Neural progenitor cell (in vitro differentiated cells): ENCODE measurements around the gene CD244. TPM values are rescaled to one million over a fixed set of nuclear protein-coding genes. Genes with fewer than 3 reads are reported as not detected.
A peak's percentile ranks its signal among the peaks of the same experiment; 100 is the strongest.

Source experiments
- DNase-seq: peaks from one replicate; pipeline ENCODE4 v3.0.0-alpha.2; 2016; ENCODE audit warnings: low spot score
- H2AFZ ChIP-seq: fragments of 200-600 bp; sonication (generic); replicated peaks from 2 replicates; pipeline ENCODE4 v1.6.1; 2016; ENCODE audit warnings: antibody characterized with exemption
- H3F3A ChIP-seq: fragments of 200-600 bp; sonication (generic); 2 replicates; pipeline ENCODE4 v1.6.1; 2016; ENCODE audit warnings: antibody characterized with exemption, low read depth
- H3K27ac ChIP-seq: fragments of 200-600 bp; sonication (generic); 2 replicates; pipeline ENCODE4 v1.5.1; 2016; ENCODE audit warnings: mild to moderate bottlenecking
- H3K27me3 ChIP-seq: fragments of 200-600 bp; sonication (generic); 2 replicates; pipeline ENCODE4 v1.6.1; 2016; ENCODE audit warnings: mild to moderate bottlenecking, moderate library complexity
- H3K36me3 ChIP-seq: fragments of 200-600 bp; sonication (generic); 2 replicates; pipeline ENCODE4 v1.5.1; 2016
- H3K4me1 ChIP-seq: fragments of 200-600 bp; sonication (generic); 2 replicates; pipeline ENCODE4 v1.6.1; 2016; ENCODE audit warnings: mixed run types
- H3K4me2 ChIP-seq: fragments of 200-600 bp; sonication (generic); 2 replicates; pipeline ENCODE4 v1.6.1; 2016
- H3K4me3 ChIP-seq: fragments of 200-600 bp; sonication (generic); 2 replicates; pipeline ENCODE4 v1.5.1; 2016
- H3K79me2 ChIP-seq: fragments of 200-600 bp; sonication (generic); 2 replicates; pipeline ENCODE4 v1.6.1; 2016; ENCODE audit warnings: low read depth
- H3K9ac ChIP-seq: fragments of 200-600 bp; sonication (generic); 2 replicates; pipeline ENCODE4 v1.6.1; 2016
- H3K9me3 ChIP-seq: fragments of 200-600 bp; sonication (generic); 2 replicates; pipeline ENCODE4 v1.5.1; 2016; ENCODE audit warnings: low read depth
- H4K20me1 ChIP-seq: fragments of 200-600 bp; sonication (generic); 2 replicates; pipeline ENCODE4 v1.6.1; 2016; ENCODE audit warnings: low read depth
- H3K27ac Mint-ChIP-seq: 3 replicates; pipeline ENCODE4 v1.8.0; 2021; ENCODE audit warnings: mixed read lengths
- H3K27me3 Mint-ChIP-seq: 2 replicates; pipeline ENCODE4 v1.8.0; 2022; ENCODE audit warnings: low read depth, mild to moderate bottlenecking, inconsistent platforms, moderate library complexity, mixed read lengths; ENCODE audit not compliant: insufficient read depth
- H3K36me3 Mint-ChIP-seq: 3 replicates; pipeline ENCODE4 v1.8.0; 2021; ENCODE audit warnings: mixed read lengths
- H3K4me1 Mint-ChIP-seq: 3 replicates; pipeline ENCODE4 v1.8.0; 2021; ENCODE audit warnings: mixed read lengths
- H3K4me3 Mint-ChIP-seq: 3 replicates; pipeline ENCODE4 v1.8.0; 2021; ENCODE audit warnings: mild to moderate bottlenecking, moderate library complexity, mixed read lengths
- H3K9me3 Mint-ChIP-seq: 3 replicates; pipeline ENCODE4 v1.8.0; 2020; ENCODE audit warnings: mixed read lengths
- CTCF ChIP-seq: fragments of 200-600 bp; sonication (generic); IDR thresholded peaks from 2 replicates; pipeline ENCODE4 v1.5.1; 2017; ENCODE audit warnings: antibody characterized with exemption, mild to moderate bottlenecking
- EZH2 ChIP-seq: fragments of 200-600 bp; sonication (generic); IDR thresholded peaks from 2 replicates; pipeline ENCODE4 v1.6.1; 2017; ENCODE audit warnings: antibody characterized with exemption, mild to moderate bottlenecking, moderate library complexity
- EZH2phosphoT487 ChIP-seq: fragments of 200-600 bp; sonication (generic); IDR thresholded peaks from 2 replicates; pipeline ENCODE4 v1.6.1; 2017; ENCODE audit warnings: antibody characterized with exemption
- total RNA-seq: library from RNA; depleted of rRNA; stranded (reverse); fragments of >200 nt; gene quantifications from 2 replicates; pipeline ENCODE4 v1.2.3, GENCODE V29; 2015; ENCODE audit warnings: low replicate concordance

CD244 gene
- total RNA-seq, 1 donor from 2014 or later: not detected

- no peaks in the 10 kb centered on the region for H3F3A ChIP-seq
- H3K4me2 ChIP-seq: no peak overlapping the region
- H3K4me1 ChIP-seq: no peaks in the 10 kb centered on the region
- no peaks in the 10 kb centered on the region for H3K36me3 ChIP-seq
- no peaks in the 10 kb centered on the region for H3K36me3 Mint-ChIP-seq
- no peak for DNase-seq
- no peak overlapping the region for H3K27ac ChIP-seq
- peaks cover 2% of the 10 kb centered on the region for H3K9me3 Mint-ChIP-seq
- H3K4me3 ChIP-seq: no peak overlapping the region
- H3K9ac ChIP-seq: no peak overlapping the region
- no peaks in the 10 kb centered on the region for H3K79me2 ChIP-seq
- peaks cover 6% of the 10 kb centered on the region for H3K27me3 Mint-ChIP-seq
- no peaks in the 10 kb centered on the region for H4K20me1 ChIP-seq
- H3K9me3 ChIP-seq: no peaks in the 10 kb centered on the region
- H3K4me1 Mint-ChIP-seq: no peaks in the 10 kb centered on the region
- H3K4me3 Mint-ChIP-seq: no peak overlapping the region
- no peak overlapping the region for H3K27ac Mint-ChIP-seq
- no peak overlapping the region for H2AFZ ChIP-seq
- TF ChIP-seq EZH2: no peak
- no peak for TF ChIP-seq CTCF
- no peak for TF ChIP-seq EZH2phosphoT487
- H3K27me3 ChIP-seq: no peaks in the 10 kb centered on the region
Measured at GRCh38 chr1:160880216-160880615, 17.5 kb upstream of the CD244 start.

- no peaks in the 10 kb centered on the region for H3K4me1 Mint-ChIP-seq
- Histone ChIP-seq H2AFZ (no peak overlapping the region), H3K27me3 (no peaks in the 10 kb centered on the region), H3K9ac (no peak overlapping the region), H3K4me3 (no peak overlapping the region), H3K27ac (no peak overlapping the region), H3K4me1 (no peaks in the 10 kb centered on the region), H3K9me3 (no peaks in the 10 kb centered on the region), H3F3A (no peaks in the 10 kb centered on the region), H3K36me3 (no peaks in the 10 kb centered on the region), H4K20me1 (no peaks in the 10 kb centered on the region), H3K4me2 (no peak overlapping the region), H3K79me2 (no peaks in the 10 kb centered on the region)
- TF ChIP-seq CTCF (no peak), EZH2 (no peak), EZH2phosphoT487 (no peak)
- peaks cover 3% of the 10 kb centered on the region for H3K27me3 Mint-ChIP-seq
- no peaks in the 10 kb centered on the region for H3K36me3 Mint-ChIP-seq
- no peak for DNase-seq
- no peak overlapping the region for H3K27ac Mint-ChIP-seq
- H3K9me3 Mint-ChIP-seq: peaks cover 2% of the 10 kb centered on the region
- no peak overlapping the region for H3K4me3 Mint-ChIP-seq
Measured at GRCh38 chr1:160879056-160879455, 16.4 kb upstream of the CD244 start.

GRCh38 chr1:160877221-160877620, 14.5 kb upstream of the CD244 start:
- no peak for DNase-seq
- Histone ChIP-seq H3K9ac (no peak overlapping the region), H3K4me3 (no peak overlapping the region), H3K27me3 (no peaks in the 10 kb centered on the region), H3K36me3 (no peaks in the 10 kb centered on the region), H2AFZ (no peak overlapping the region), H4K20me1 (no peaks in the 10 kb centered on the region), H3K4me1 (no peaks in the 10 kb centered on the region), H3K4me2 (no peak overlapping the region), H3K79me2 (no peaks in the 10 kb centered on the region), H3F3A (no peaks in the 10 kb centered on the region), H3K9me3 (no peaks in the 10 kb centered on the region), H3K27ac (no peak overlapping the region)
- TF ChIP-seq EZH2phosphoT487 (no peak), CTCF (peak; percentile 33), EZH2 (no peak)
- no peak overlapping the region for H3K4me3 Mint-ChIP-seq
- peaks cover 2% of the 10 kb centered on the region for H3K9me3 Mint-ChIP-seq
- no peak overlapping the region for H3K27ac Mint-ChIP-seq
- H3K4me1 Mint-ChIP-seq: no peaks in the 10 kb centered on the region
- H3K36me3 Mint-ChIP-seq: no peaks in the 10 kb centered on the region
- peaks cover 3% of the 10 kb centered on the region for H3K27me3 Mint-ChIP-seq

GRCh38 chr1:160876311-160876710, 13.6 kb upstream of the CD244 start:
- Mint-ChIP-seq H3K9me3 (peaks cover 2% of the 10 kb centered on the region), H3K27ac (no peak overlapping the region)

More at GRCh38 chr1:160876311-160876710, 13.6 kb upstream of the CD244 start:
- H3K4me1 ChIP-seq: no peaks in the 10 kb centered on the region
- H3K27me3 ChIP-seq: no peaks in the 10 kb centered on the region
- TF ChIP-seq EZH2phosphoT487 (no peak), EZH2 (no peak), CTCF (no peak)
- H3K36me3 ChIP-seq: no peaks in the 10 kb centered on the region
- no peak overlapping the region for H3K27ac ChIP-seq
- no peaks in the 10 kb centered on the region for H3K9me3 ChIP-seq
- Mint-ChIP-seq H3K27me3 (peaks cover 3% of the 10 kb centered on the region), H3K4me3 (no peak overlapping the region), H3K4me1 (no peaks in the 10 kb centered on the region), H3K36me3 (no peaks in the 10 kb centered on the region)
- DNase-seq: no peak
- H3K4me2 ChIP-seq: no peak overlapping the region
- no peaks in the 10 kb centered on the region for H4K20me1 ChIP-seq
- H3K9ac ChIP-seq: no peak overlapping the region
- H3K79me2 ChIP-seq: no peaks in the 10 kb centered on the region
- no peak overlapping the region for H2AFZ ChIP-seq
- no peak overlapping the region for H3K4me3 ChIP-seq
- no peaks in the 10 kb centered on the region for H3F3A ChIP-seq
